HG02970 (cell line): ENCODE results near the gene ANKRD55.
"Not testable (repeated sequence)": the region's sequence is repeated elsewhere in the genome, so short reads cannot be mapped to it uniquely, and the experiment has no call there.

Experiments
- ATAC-seq: cut with Tn5 transposase; IDR thresholded peaks from one replicate; pipeline ENCODE4 v1.9.1; 2021; ENCODE audit warnings: mild to moderate bottlenecking, moderate library complexity, moderate number of reproducible peaks; ENCODE audit not compliant: unreplicated experiment, low FRiP score

ANKRD55 gene

GRCh38 chr5:56175488-56175887, 57.6 kb downstream of the ANKRD55 start:
- ATAC-seq: no peak

GRCh38 chr5:56175021-56175420, 58.1 kb downstream of the ANKRD55 start:
- no peak for ATAC-seq

GRCh38 chr5:56172241-56172640, 60.9 kb downstream of the ANKRD55 start:
- ATAC-seq: no peak

- ATAC-seq: no peak
Measured at GRCh38 chr5:56170557-56170956, 62.6 kb downstream of the ANKRD55 start.

GRCh38 chr5:56169949-56170348, 63.2 kb downstream of the ANKRD55 start:
- ATAC-seq: no peak

GRCh38 chr5:56169281-56169680, 63.8 kb downstream of the ANKRD55 start:
- ATAC-seq: no peak

- no peak for ATAC-seq
Measured at GRCh38 chr5:56168066-56168478, 65.1 kb downstream of the ANKRD55 start.

GRCh38 chr5:56167519-56167918, 65.6 kb downstream of the ANKRD55 start:
- ATAC-seq: no peak

- no peak for ATAC-seq
Measured at GRCh38 chr5:56166671-56167385, 66.3 kb downstream of the ANKRD55 start.

GRCh38 chr5:56164376-56164775, 68.8 kb downstream of the ANKRD55 start:
- no peak for ATAC-seq

- no peak for ATAC-seq
Measured at GRCh38 chr5:56161927-56162326, 71.2 kb downstream of the ANKRD55 start.

GRCh38 chr5:56161439-56161823, 71.7 kb downstream of the ANKRD55 start:
- no peak for ATAC-seq

- no peak for ATAC-seq
Measured at GRCh38 chr5:56160723-56161438, 72.2 kb downstream of the ANKRD55 start.

GRCh38 chr5:56159521-56159947, 73.6 kb downstream of the ANKRD55 start:
- ATAC-seq: no peak

GRCh38 chr5:56158331-56158960, 74.7 kb downstream of the ANKRD55 start:
- ATAC-seq: no peak

GRCh38 chr5:56157191-56157621, 75.9 kb downstream of the ANKRD55 start:
- not testable (repeated sequence) for ATAC-seq

- peak; percentile 61 for ATAC-seq
Measured at GRCh38 chr5:56156585-56157190, 76.4 kb downstream of the ANKRD55 start.

- ATAC-seq: peak; percentile 10
Measured at GRCh38 chr5:56155992-56156584, 77.0 kb downstream of the ANKRD55 start.

- ATAC-seq: no peak
Measured at GRCh38 chr5:56154732-56155484, 78.2 kb downstream of the ANKRD55 start.

GRCh38 chr5:56152437-56152836, 80.7 kb downstream of the ANKRD55 start:
- ATAC-seq: no peak
